OCI-LY1 (cell line): Measurements from ENCODE around the gene TLDC2.

ENCODE experiments used
- H2AFZ ChIP-seq: fragments of 200-600 bp; sonication (generic), shearing (Covaris generic); 2 replicates; pipeline ENCODE4 v1.6.0; 2014; ENCODE audit warnings: antibody characterized with exemption, mild to moderate bottlenecking, low read length
- H3F3A ChIP-seq: fragments of 200-600 bp; sonication (generic), shearing (Covaris generic); 2 replicates; pipeline ENCODE4 v1.6.0; 2014; ENCODE audit warnings: mild to moderate bottlenecking, antibody characterized with exemption, low read length, moderate library complexity; ENCODE audit not compliant: insufficient read depth
- H3K27ac ChIP-seq: fragments of 200-600 bp; sonication (generic); 2 replicates; pipeline ENCODE4 v1.5.1; 2014; ENCODE audit warnings: low read length, mixed run types, mild to moderate bottlenecking, low read depth; ENCODE audit not compliant: poor library complexity, severe bottlenecking
- H3K27me3 ChIP-seq: fragments of 200-600 bp; sonication (generic); 2 replicates; pipeline ENCODE4 v1.6.0; 2014; ENCODE audit warnings: antibody characterized with exemption, mild to moderate bottlenecking, low read length, moderate library complexity; ENCODE audit not compliant: insufficient read depth
- H3K36me3 ChIP-seq: fragments of 200-600 bp; sonication (generic); 2 replicates; pipeline ENCODE4 v1.6.1; 2014; ENCODE audit warnings: mild to moderate bottlenecking, antibody characterized with exemption, low read length, moderate library complexity, mixed read lengths; ENCODE audit not compliant: insufficient read depth
- H3K4me1 ChIP-seq: fragments of 200-600 bp; sonication (generic); 2 replicates; pipeline ENCODE4 v1.5.1; 2014; ENCODE audit warnings: mild to moderate bottlenecking, low read length, moderate library complexity; ENCODE audit not compliant: insufficient read depth, severe bottlenecking
- H3K4me2 ChIP-seq: fragments of 200-600 bp; sonication (generic), shearing (Covaris generic); 2 replicates; pipeline ENCODE4 v1.6.1; 2014; ENCODE audit warnings: low read length
- H3K4me3 ChIP-seq: fragments of 200-600 bp; sonication (generic); 2 replicates; pipeline ENCODE4 v1.5.1; 2014; ENCODE audit warnings: low read length, low read depth, mild to moderate bottlenecking, mixed read lengths; ENCODE audit not compliant: poor library complexity, severe bottlenecking
- H3K79me2 ChIP-seq: fragments of 200-600 bp; shearing (Covaris generic); 2 replicates; pipeline ENCODE4 v1.6.1; 2016; ENCODE audit warnings: mixed run types, low read length, mixed read lengths; ENCODE audit not compliant: insufficient read depth
- H3K9ac ChIP-seq: fragments of 200-600 bp; sonication (generic), shearing (Covaris generic); 2 replicates; pipeline ENCODE4 v1.6.1; 2014; ENCODE audit warnings: mild to moderate bottlenecking, low read length, mixed read lengths
- H3K9me2 ChIP-seq: fragments of 200-600 bp; sonication (generic), shearing (Covaris generic); 2 replicates; pipeline ENCODE4 v1.6.1; 2014; ENCODE audit warnings: low read depth, mild to moderate bottlenecking, low read length, mixed read lengths
- H3K9me3 ChIP-seq: fragments of 200-600 bp; shearing (Covaris generic); 2 replicates; pipeline ENCODE4 v1.6.1; 2014; ENCODE audit warnings: low read length, mixed read lengths
- H4K20me1 ChIP-seq: fragments of 200-600 bp; sonication (generic), shearing (Covaris generic); 2 replicates; pipeline ENCODE4 v1.6.0; 2016; ENCODE audit warnings: mild to moderate bottlenecking, low read length; ENCODE audit not compliant: insufficient read depth
- CTCF ChIP-seq: fragments of 200-600 bp; sonication (generic), shearing (Covaris generic); IDR thresholded peaks from 2 replicates; pipeline ENCODE4 v1.5.1; 2017; ENCODE audit warnings: mild to moderate bottlenecking, antibody characterized with exemption, low read length, moderate library complexity, mixed read lengths
- EZH2 ChIP-seq: fragments of 200-600 bp; sonication (generic), shearing (Covaris generic); IDR thresholded peaks from 2 replicates; pipeline ENCODE4 v1.8.0; 2017; ENCODE audit warnings: borderline replicate concordance, mixed run types, mild to moderate bottlenecking, antibody characterized with exemption, low read length, moderate library complexity, mixed read lengths

Gene TLDC2

DNA sequence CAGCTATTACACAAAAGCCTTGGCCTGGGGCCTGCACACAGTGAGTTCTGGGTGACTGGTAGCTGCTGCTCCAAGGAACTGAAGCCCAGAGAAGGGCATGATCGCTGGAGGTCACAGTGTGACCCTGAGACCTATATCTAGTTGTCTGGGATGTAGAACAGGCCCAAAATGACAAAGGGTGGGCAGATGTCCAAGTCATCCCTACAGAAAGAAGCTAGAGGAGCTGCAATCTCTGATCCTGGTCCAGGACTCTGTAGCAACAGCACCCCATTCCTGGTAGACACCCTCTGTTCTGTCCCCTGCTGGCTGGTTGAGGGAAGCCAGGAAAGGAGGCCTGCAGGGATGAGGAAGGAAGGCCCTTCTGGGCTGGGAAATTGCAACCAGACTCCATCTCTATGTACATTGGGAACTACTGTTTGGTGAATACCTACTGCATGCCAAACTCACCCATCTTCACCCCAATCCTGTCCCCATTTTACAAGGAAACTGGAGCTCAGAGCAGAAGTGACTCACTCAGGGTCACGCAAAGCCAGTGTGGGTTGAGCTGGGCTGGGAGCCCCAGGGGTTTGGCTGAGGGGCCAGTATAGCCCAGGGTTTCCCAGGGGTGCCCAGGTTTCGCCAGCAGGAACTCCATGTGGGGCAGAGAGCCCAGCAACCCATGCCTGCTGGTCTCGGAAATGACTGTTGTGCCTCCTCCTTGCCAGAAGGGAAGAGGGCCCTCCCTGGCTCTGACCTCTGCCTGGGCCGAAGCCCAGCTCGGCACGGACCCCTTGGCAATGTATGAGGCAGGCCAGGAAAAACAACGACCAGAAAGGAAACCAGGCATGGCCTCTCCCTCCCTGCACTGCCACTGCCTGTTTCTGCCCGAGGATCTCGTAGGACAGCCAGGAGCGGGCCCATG lies 44.9 kb upstream of the TLDC2 start:
- Histone ChIP-seq H3K36me3 (peaks cover 16% of the 10 kb centered on the region; the same call in 1 of the 2 replicates), H3K27ac (no peak overlapping the region), H3K4me3 (no peak overlapping the region), H3K79me2 (no peaks in the 10 kb centered on the region), H3K4me2 (no peak overlapping the region), H3K9me3 (no peaks in the 10 kb centered on the region), H4K20me1 (no peaks in the 10 kb centered on the region), H3F3A (no peaks in the 10 kb centered on the region), H3K4me1 (peaks cover 13% of the 10 kb centered on the region), H3K27me3 (no peaks in the 10 kb centered on the region), H3K9me2 (no peaks in the 10 kb centered on the region), H3K9ac (no peak overlapping the region), H2AFZ (no peak overlapping the region)
- TF ChIP-seq EZH2 (no peak), CTCF (no peak)

- Histone ChIP-seq H3K36me3 (peaks cover 13% of the 10 kb centered on the region; the same call in 1 of the 2 replicates), H3K79me2 (no peaks in the 10 kb centered on the region), H3K9me2 (no peaks in the 10 kb centered on the region), H3K4me2 (no peak overlapping the region), H4K20me1 (no peaks in the 10 kb centered on the region), H3K9ac (no peak overlapping the region), H3K9me3 (no peaks in the 10 kb centered on the region), H3K27me3 (no peaks in the 10 kb centered on the region), H3K4me1 (peaks cover 28% of the 10 kb centered on the region), H3K4me3 (no peak overlapping the region), H3F3A (no peaks in the 10 kb centered on the region), H2AFZ (no peak overlapping the region), H3K27ac (no peak overlapping the region)
- TF ChIP-seq EZH2 (no peak), CTCF (no peak)
Measured at GRCh38 chr20:36832791-36833190, 43.1 kb upstream of the TLDC2 start.

DNA sequence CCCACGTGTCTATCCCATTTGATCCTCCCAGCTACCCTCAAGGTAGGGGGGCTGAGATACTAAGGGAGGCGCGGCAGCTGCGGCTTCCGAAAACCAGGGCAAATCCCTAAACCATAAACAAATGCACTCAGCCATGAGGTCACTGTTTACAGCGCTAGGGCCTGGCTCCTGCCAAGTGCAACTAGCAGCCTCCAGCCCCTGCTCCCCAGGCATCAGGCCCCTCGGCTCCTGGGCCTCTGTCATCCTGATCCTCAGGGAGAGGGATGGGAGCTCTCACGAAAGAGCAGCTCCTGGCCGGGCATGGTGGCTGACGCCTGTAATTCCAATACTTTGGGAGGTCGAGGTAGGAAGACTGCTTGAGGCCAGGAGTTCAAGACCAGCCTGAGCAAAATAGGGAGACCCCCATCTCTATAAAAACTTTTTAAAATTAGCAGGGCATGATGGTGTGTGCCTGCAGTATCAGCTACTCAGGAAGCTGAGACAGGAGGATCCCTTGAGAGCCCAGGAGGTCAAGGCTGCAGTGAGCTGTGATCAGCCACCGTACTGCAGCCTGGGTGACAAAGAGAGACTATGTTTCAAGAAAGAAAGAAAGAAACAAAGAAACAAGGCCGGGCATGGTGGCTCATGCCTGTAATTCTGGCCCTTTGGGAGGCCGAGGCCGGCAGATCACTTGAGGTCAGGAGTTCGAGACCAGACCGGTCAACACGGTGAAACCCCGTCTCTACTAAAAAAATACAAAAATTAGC lies 42.5 kb upstream of the TLDC2 start:
- Histone ChIP-seq H3K4me1 (peaks cover 34% of the 10 kb centered on the region), H3F3A (no peaks in the 10 kb centered on the region), H4K20me1 (no peaks in the 10 kb centered on the region), H3K9me3 (no peaks in the 10 kb centered on the region), H3K36me3 (peaks cover 6% of the 10 kb centered on the region; the same call in 1 of the 2 replicates), H3K9ac (no peak overlapping the region), H3K9me2 (no peaks in the 10 kb centered on the region), H3K79me2 (no peaks in the 10 kb centered on the region), H2AFZ (no peak overlapping the region), H3K4me2 (no peak overlapping the region), H3K27ac (no peak overlapping the region), H3K27me3 (no peaks in the 10 kb centered on the region), H3K4me3 (no peak overlapping the region)
- no peak for TF ChIP-seq CTCF
- no peak for TF ChIP-seq EZH2
